WERI-Rb-1 (cell line): ENCODE data around the gene ITPR2.

Source experiments
- DNase-seq: peaks from one replicate; pipeline ENCODE4 v3.0.0-alpha.2; 2020
- H3K27ac ChIP-seq: fragments of 250-450 bp; sonication (Bioruptor Pico); 2 replicates; pipeline ENCODE4 v1.5.1; 2020; ENCODE audit warnings: mild to moderate bottlenecking, moderate library complexity
- H3K27me3 ChIP-seq: fragments of 250-450 bp; sonication (Bioruptor Pico); 2 replicates; pipeline ENCODE4 v1.5.1; 2021; ENCODE audit warnings: mild to moderate bottlenecking, low read depth, moderate library complexity; ENCODE audit not compliant: insufficient read depth, severe bottlenecking
- H3K36me3 ChIP-seq: fragments of 250-450 bp; sonication (Bioruptor Pico); 2 replicates; pipeline ENCODE4 v1.5.1; 2020; ENCODE audit warnings: mild to moderate bottlenecking, moderate library complexity
- H3K4me3 ChIP-seq: 2 replicates; pipeline ENCODE4 v1.5.1; 2011; ENCODE audit warnings: low read depth, mild to moderate bottlenecking, control low read depth, low read length
- H3K9me3 ChIP-seq: fragments of 250-450 bp; sonication (Bioruptor Pico); 2 replicates; pipeline ENCODE4 v1.5.1; 2021; ENCODE audit warnings: mild to moderate bottlenecking, moderate library complexity; ENCODE audit not compliant: severe bottlenecking
- TF ChIP-seq, protein P1 (sequence below): IDR thresholded peaks from 2 replicates; pipeline ENCODE4 v1.5.1; 2011; ENCODE audit warnings: low read depth, mild to moderate bottlenecking, control low read depth, inconsistent platforms, low read length

Gene ITPR2

GRCh38 chr12:26805401-26805971 lies 27.5 kb downstream of the ITPR2 start:
- Histone ChIP-seq H3K4me3 (no peak overlapping the region), H3K36me3 (no peaks in the 10 kb centered on the region), H3K27ac (no peak overlapping the region), H3K27me3 (no peaks in the 10 kb centered on the region), H3K9me3 (no peaks in the 10 kb centered on the region)
- TF ChIP-seq, protein P1, sequence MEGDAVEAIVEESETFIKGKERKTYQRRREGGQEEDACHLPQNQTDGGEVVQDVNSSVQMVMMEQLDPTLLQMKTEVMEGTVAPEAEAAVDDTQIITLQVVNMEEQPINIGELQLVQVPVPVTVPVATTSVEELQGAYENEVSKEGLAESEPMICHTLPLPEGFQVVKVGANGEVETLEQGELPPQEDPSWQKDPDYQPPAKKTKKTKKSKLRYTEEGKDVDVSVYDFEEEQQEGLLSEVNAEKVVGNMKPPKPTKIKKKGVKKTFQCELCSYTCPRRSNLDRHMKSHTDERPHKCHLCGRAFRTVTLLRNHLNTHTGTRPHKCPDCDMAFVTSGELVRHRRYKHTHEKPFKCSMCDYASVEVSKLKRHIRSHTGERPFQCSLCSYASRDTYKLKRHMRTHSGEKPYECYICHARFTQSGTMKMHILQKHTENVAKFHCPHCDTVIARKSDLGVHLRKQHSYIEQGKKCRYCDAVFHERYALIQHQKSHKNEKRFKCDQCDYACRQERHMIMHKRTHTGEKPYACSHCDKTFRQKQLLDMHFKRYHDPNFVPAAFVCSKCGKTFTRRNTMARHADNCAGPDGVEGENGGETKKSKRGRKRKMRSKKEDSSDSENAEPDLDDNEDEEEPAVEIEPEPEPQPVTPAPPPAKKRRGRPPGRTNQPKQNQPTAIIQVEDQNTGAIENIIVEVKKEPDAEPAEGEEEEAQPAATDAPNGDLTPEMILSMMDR, result no peak
- no peak for DNase-seq

DNA sequence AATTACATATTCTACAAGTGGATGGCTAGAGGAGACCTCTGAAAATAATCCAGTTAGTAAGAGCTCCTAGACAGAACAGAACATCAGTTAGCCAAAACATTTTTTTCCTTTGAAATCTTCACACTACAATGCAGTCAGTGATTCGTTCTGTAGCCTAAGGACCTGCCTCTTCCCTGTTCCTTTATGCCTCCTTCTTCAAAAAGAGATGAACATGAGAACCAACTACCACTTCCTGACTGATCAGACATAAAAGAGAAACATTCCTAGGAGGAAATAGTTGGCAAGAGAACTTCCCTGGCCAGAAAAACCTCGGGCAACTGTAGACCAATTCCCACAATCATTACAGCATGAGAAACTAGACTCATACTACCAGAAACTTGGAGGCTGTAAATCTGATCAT lies 29.4 kb downstream of the ITPR2 start:
- H3K36me3 ChIP-seq, result no peaks in the 10 kb centered on the region
- H3K4me3 ChIP-seq, result no peak overlapping the region
- no peak for DNase-seq
- TF ChIP-seq, protein P1, result no peak
- no peaks in the 10 kb centered on the region for H3K9me3 ChIP-seq
- H3K27me3 ChIP-seq, result no peaks in the 10 kb centered on the region
- no peak overlapping the region for H3K27ac ChIP-seq

- Histone ChIP-seq H3K4me3 (no peak overlapping the region), H3K36me3 (no peaks in the 10 kb centered on the region), H3K9me3 (no peaks in the 10 kb centered on the region), H3K27ac (no peak overlapping the region), H3K27me3 (no peaks in the 10 kb centered on the region)
- TF ChIP-seq, protein P1, result no peak
- no peak for DNase-seq
These were observed 31.5 kb downstream of the ITPR2 start for GRCh38 chr12:26801486-26801885.

GRCh38 chr12:26800858-26801257 lies 32.1 kb downstream of the ITPR2 start:
- TF ChIP-seq, protein P1, result no peak
- no peaks in the 10 kb centered on the region for H3K36me3 ChIP-seq
- no peak overlapping the region for H3K27ac ChIP-seq

GRCh38 chr12:26800347-26800746 lies 32.6 kb downstream of the ITPR2 start:
- TF ChIP-seq, protein P1, result no peak
- H3K27ac ChIP-seq, result no peak overlapping the region
- H3K9me3 ChIP-seq, result no peaks in the 10 kb centered on the region
- H3K27me3 ChIP-seq, result no peaks in the 10 kb centered on the region
- no peak for DNase-seq
- H3K4me3 ChIP-seq, result no peak overlapping the region
- no peaks in the 10 kb centered on the region for H3K36me3 ChIP-seq

More at GRCh38 chr12:26800858-26801257, 32.1 kb downstream of the ITPR2 start:
- Histone ChIP-seq H3K27me3 (no peaks in the 10 kb centered on the region), H3K9me3 (no peaks in the 10 kb centered on the region), H3K4me3 (no peak overlapping the region)
- no peak for DNase-seq

DNA sequence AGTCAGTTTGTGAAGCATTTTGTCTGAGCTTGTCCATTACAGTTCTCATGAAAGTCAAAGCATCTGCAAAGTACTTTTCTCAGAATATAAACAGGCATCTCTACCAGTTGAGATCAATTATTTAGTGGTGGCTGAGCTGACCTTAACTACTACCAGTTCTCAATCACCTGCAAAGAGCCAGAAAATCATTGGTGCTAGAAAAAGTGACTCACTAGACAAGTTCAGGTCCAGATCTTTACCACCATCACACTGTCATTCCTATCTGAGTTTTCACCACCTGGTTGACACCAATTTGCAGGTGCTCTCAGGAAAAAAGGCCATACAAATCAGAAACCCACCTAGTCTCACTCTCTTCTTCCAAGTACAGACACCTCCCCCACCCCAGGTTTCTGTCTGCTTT lies 33.3 kb downstream of the ITPR2 start:
- Histone ChIP-seq H3K27ac (no peak overlapping the region), H3K9me3 (no peaks in the 10 kb centered on the region)

More for the DNA sequence above, 33.3 kb downstream of the ITPR2 start:
- H3K36me3 ChIP-seq, result no peaks in the 10 kb centered on the region
- DNase-seq, result no peak
- TF ChIP-seq, protein P1, result no peak
- H3K27me3 ChIP-seq, result no peaks in the 10 kb centered on the region
- no peak overlapping the region for H3K4me3 ChIP-seq
